Neutrophil (primary cell): ENCODE measurements around the gene CHCHD5.
A peak's percentile ranks its signal among the peaks of the same experiment; 100 is the strongest.

Source experiments
- H3K27ac ChIP-seq: fragments of 200-600 bp; sonication (generic); 2 replicates; pipeline ENCODE4 v1.5.1; 2016; ENCODE audit warnings: mild to moderate bottlenecking, moderate library complexity
- H3K27me3 ChIP-seq: fragments of 200-600 bp; sonication (generic); 2 replicates; pipeline ENCODE4 v1.6.0; 2016; ENCODE audit warnings: mild to moderate bottlenecking
- H3K36me3 ChIP-seq: fragments of 200-600 bp; sonication (generic); 2 replicates; pipeline ENCODE4 v1.5.1; 2017
- H3K4me1 ChIP-seq, 2 experiments: fragments of 200-600 bp in 1 of 2; sonication (generic) in 1 of 2; 1 replicate in 1 of 2; 2 replicates in 1 of 2; pipeline versions ENCODE4 v1.5.1 to v1.6.1; 2013 to 2016; ENCODE audit warnings: low read depth in 1 of 2, low read length in 1 of 2, mild to moderate bottlenecking in 1 of 2, moderate library complexity in 1 of 2; ENCODE audit not compliant: control insufficient read depth in 1 of 2, insufficient read depth in 1 of 2
- H3K4me3 ChIP-seq, 2 experiments: fragments of 200-600 bp in 1 of 2; sonication (generic) in 1 of 2; 1 replicate in 1 of 2; 2 replicates in 1 of 2; pipeline ENCODE4 v1.5.1; 2013 to 2016; ENCODE audit warnings: low read depth in 1 of 2, low read length in 1 of 2, mild to moderate bottlenecking in 1 of 2, moderate library complexity in 1 of 2
- H3K9me3 ChIP-seq: fragments of 200-600 bp; sonication (generic); 2 replicates; pipeline ENCODE4 v1.5.1; 2016
- CTCF ChIP-seq: fragments of 200-600 bp; sonication (generic); IDR thresholded peaks from 2 replicates; pipeline ENCODE4 v1.5.1; 2016; ENCODE audit warnings: antibody characterized with exemption

CHCHD5 gene

GRCh38 chr2:112583497-112584133 lies 794 bp upstream of the CHCHD5 start:
- Histone ChIP-seq H3K4me3 (peak overlapping the region; percentile 75 to 97), H3K27ac (peak overlapping the region; percentile 92), H3K27me3 (no peaks in the 10 kb centered on the region), H3K4me1 (peaks cover 18 to 25% of the 10 kb centered on the region in 2 experiments), H3K36me3 (peaks cover 27% of the 10 kb centered on the region), H3K9me3 (no peaks in the 10 kb centered on the region)
- TF ChIP-seq CTCF, result no peak

- Histone ChIP-seq H3K27me3 (no peaks in the 10 kb centered on the region), H3K4me1 (peaks cover 18 to 25% of the 10 kb centered on the region in 2 experiments), H3K27ac (peak overlapping the region; percentile 92), H3K4me3 (peak overlapping the region; percentile 75 to 97), H3K36me3 (peaks cover 31% of the 10 kb centered on the region), H3K9me3 (no peaks in the 10 kb centered on the region)
- TF ChIP-seq CTCF, result no peak
Measured at GRCh38 chr2:112584891-112585250, 462 bp downstream of the CHCHD5 start.

- TF ChIP-seq CTCF, result no peak
- Histone ChIP-seq H3K27me3 (no peaks in the 10 kb centered on the region), H3K4me1 (peaks cover 18 to 25% of the 10 kb centered on the region in 2 experiments), H3K9me3 (no peaks in the 10 kb centered on the region), H3K4me3 (peak overlapping the region in 1 of 2 experiments; percentile 97), H3K27ac (peak overlapping the region; percentile 92), H3K36me3 (peaks cover 31% of the 10 kb centered on the region)
Measured at GRCh38 chr2:112585400-112585799, 991 bp downstream of the CHCHD5 start.

GRCh38 chr2:112585873-112586464 lies 1.6 kb downstream of the CHCHD5 start:
- Histone ChIP-seq H3K27ac (no peak overlapping the region), H3K4me3 (no peak overlapping the region), H3K27me3 (no peaks in the 10 kb centered on the region), H3K4me1 (peaks cover 18 to 25% of the 10 kb centered on the region in 2 experiments), H3K9me3 (no peaks in the 10 kb centered on the region), H3K36me3 (peaks cover 36% of the 10 kb centered on the region)
- no peak for TF ChIP-seq CTCF

GRCh38 chr2:112588611-112589045 lies 4.2 kb downstream of the CHCHD5 start:
- H3K4me3 ChIP-seq, result no peak overlapping the region
- H3K36me3 ChIP-seq, result peaks cover 36% of the 10 kb centered on the region

More at GRCh38 chr2:112588611-112589045, 4.2 kb downstream of the CHCHD5 start:
- Histone ChIP-seq H3K27ac (no peak overlapping the region), H3K27me3 (no peaks in the 10 kb centered on the region), H3K9me3 (no peaks in the 10 kb centered on the region), H3K4me1 (peaks cover 15 to 16% of the 10 kb centered on the region in 2 experiments)
- no peak for TF ChIP-seq CTCF
